HG02840 (cell line): Measurements from ENCODE around the gene SPC24.
"Not testable (repeated sequence)": the region's sequence is repeated elsewhere in the genome, so short reads cannot be mapped to it uniquely, and the experiment has no call there.

ENCODE experiments used
- ATAC-seq: cut with Tn5 transposase; IDR thresholded peaks from one replicate; pipeline ENCODE4 v1.9.1; 2021; ENCODE audit warnings: mild to moderate bottlenecking, moderate library complexity, moderate number of reproducible peaks; ENCODE audit not compliant: unreplicated experiment, low FRiP score

SPC24 gene

DNA sequence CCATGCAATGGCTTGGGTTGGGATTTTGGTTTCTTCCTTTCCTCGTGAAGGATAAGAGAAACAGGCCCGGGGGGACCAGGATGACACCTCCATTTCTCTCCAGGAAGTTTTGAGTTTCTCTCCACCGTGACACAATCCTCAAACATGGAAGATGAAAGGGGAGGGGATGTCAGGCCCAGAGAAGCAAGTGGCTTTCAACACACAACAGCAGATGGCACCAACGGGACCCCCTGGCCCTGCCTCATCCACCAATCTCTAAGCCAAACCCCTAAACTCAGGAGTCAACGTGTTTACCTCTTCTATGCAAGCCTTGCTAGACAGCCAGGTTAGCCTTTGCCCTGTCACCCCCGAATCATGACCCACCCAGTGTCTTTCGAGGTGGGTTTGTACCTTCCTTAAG lies 24.1 kb downstream of the SPC24 start:
- no peak for ATAC-seq

- no peak for ATAC-seq
These were observed 24.6 kb downstream of the SPC24 start for GRCh38 chr19:11130824-11131455.

GRCh38 chr19:11127905-11128304 lies 27.7 kb downstream of the SPC24 start:
- ATAC-seq: no peak

GRCh38 chr19:11125994-11126685 lies 29.4 kb downstream of the SPC24 start:
- no peak for ATAC-seq

GRCh38 chr19:11124157-11124556 lies 31.4 kb downstream of the SPC24 start:
- not testable (repeated sequence) for ATAC-seq

GRCh38 chr19:11123114-11123513 lies 32.5 kb downstream of the SPC24 start:
- ATAC-seq: no peak

DNA sequence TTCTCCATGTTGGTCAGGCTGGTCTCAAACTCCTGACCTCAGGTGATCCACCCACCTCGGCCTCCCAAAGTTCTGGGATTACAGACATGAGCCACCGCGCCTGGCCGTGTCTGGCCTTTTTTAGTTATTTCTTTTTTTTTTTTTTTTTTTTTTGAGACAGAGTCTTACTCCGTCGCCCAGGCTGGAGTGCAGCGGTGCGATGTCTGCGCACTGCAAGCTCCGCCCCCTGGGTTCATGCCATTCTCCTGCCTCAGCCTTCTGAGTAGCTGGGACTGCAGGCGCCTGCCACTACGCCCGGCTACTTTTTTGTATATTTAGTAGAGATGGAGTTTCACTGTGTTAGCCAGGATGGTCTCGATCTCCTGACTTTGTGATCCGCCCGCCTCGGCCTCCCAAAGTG lies 33.6 kb downstream of the SPC24 start:
- ATAC-seq: not testable (repeated sequence)

GRCh38 chr19:11116507-11116906 lies 39.1 kb downstream of the SPC24 start:
- no peak for ATAC-seq

GRCh38 chr19:11115895-11116446 lies 39.6 kb downstream of the SPC24 start:
- no peak for ATAC-seq

GRCh38 chr19:11115042-11115441 lies 40.5 kb downstream of the SPC24 start:
- no peak for ATAC-seq

- no peak for ATAC-seq
These were observed 42.4 kb downstream of the SPC24 start for GRCh38 chr19:11113140-11113708.

- ATAC-seq: no peak
These were observed 43.8 kb downstream of the SPC24 start for GRCh38 chr19:11111771-11112144.

DNA sequence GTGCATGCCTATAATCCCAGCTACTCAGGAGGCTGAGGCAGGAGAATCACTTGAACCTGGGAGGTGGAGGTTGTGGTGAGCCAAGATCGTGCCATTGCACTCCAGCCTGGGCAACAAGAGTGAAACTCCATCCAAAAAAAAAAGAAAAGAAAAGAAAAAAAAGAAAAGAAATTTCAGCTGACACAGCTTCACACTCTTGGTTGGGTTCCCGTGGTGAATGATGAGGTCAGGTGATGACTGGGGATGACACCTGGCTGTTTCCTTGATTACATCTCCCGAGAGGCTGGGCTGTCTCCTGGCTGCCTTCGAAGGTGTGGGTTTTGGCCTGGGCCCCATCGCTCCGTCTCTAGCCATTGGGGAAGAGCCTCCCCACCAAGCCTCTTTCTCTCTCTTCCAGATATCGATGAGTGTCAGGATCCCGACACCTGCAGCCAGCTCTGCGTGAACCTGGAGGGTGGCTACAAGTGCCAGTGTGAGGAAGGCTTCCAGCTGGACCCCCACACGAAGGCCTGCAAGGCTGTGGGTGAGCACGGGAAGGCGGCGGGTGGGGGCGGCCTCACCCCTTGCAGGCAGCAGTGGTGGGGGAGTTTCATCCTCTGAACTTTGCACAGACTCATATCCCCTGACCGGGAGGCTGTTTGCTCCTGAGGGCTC lies 44.3 kb downstream of the SPC24 start:
- no peak for ATAC-seq

DNA sequence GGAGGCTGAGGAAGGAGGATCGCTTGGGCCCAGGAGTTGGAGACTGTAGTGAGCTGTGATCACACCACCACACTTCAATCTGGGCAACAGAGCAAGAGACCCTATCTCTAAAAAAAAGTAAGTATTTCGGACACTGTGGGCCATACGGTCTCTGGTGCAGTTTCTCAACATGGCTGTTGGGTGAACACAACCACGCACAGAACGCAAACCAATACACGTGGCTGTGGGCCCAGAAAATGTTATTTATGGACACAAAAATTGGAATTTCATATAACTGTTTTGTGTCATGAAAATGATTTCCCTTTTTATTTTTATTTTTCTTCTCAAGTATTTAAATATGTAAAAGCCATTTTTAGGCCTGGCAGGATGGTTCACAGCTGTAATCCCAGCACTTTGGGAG lies 46.8 kb downstream of the SPC24 start:
- ATAC-seq: no peak

- no peak for ATAC-seq
These were observed 49.1 kb downstream of the SPC24 start for GRCh38 chr19:11106477-11106876.

DNA sequence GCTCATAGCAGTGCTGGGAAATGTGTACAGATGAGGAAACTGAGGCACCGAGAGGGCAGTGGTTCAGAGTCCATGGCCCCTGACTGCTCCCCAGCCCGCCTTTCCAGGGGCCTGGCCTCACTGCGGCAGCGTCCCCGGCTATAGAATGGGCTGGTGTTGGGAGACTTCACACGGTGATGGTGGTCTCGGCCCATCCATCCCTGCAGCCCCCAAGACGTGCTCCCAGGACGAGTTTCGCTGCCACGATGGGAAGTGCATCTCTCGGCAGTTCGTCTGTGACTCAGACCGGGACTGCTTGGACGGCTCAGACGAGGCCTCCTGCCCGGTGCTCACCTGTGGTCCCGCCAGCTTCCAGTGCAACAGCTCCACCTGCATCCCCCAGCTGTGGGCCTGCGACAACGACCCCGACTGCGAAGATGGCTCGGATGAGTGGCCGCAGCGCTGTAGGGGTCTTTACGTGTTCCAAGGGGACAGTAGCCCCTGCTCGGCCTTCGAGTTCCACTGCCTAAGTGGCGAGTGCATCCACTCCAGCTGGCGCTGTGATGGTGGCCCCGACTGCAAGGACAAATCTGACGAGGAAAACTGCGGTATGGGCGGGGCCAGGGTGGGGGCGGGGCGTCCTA lies 50.5 kb downstream of the SPC24 start:
- ATAC-seq: no peak

DNA sequence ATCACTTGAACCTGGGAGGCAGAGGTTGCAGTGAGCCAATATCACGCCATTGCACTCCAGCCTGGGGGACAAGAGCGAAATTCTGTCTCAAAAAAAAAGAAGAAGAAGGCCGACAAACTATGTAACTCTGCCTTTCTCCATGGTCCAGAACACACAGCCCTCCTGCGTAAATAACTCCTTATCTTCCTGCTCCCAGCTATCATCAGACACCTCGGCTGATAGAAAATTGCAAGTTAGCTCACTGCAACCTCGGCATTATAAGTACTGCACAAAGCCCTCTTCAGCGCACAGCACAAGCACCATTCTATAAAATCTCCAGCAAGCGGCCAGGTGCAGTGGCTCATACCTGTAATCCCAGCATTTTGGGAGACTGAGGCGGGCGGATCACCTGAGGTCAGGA lies 51.9 kb downstream of the SPC24 start:
- not testable (repeated sequence) for ATAC-seq

- ATAC-seq: no peak
These were observed 52.6 kb downstream of the SPC24 start for GRCh38 chr19:11102944-11103343.

DNA sequence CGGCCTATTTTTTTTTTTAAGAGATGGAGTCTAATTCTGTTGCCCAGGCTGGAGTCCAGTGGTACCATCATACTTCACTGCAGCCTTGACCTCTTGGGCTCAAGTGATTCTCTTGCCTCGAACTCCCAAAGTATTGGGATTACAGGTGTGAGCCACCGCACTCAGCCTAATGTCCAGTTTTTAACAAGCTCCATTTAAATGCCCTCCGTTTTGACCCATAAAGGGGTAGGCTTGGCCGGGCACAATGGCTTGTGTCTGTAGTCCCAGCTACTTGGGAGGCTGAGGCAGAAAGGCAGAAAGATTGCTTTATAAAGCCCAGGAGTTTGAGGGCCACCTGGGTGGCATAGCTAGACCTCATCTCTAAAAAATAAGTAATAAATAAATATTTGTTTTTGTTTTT lies 54.5 kb downstream of the SPC24 start:
- ATAC-seq: no peak

DNA sequence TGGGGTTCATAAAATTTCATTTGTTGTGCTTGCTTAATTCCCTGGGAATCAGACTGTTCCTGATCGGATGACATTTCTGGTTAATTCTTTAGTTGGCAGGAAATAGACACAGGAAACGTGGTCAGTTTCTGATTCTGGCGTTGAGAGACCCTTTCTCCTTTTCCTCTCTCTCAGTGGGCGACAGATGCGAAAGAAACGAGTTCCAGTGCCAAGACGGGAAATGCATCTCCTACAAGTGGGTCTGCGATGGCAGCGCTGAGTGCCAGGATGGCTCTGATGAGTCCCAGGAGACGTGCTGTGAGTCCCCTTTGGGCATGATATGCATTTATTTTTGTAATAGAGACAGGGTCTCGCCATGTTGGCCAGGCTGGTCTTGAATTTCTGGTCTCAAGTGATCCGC lies 55.5 kb downstream of the SPC24 start:
- no peak for ATAC-seq

- ATAC-seq: no peak
These were observed 56.7 kb downstream of the SPC24 start for GRCh38 chr19:11098861-11099260.
